Activated naive CD4-positive, alpha-beta T cell treated with anti-CD3 and anti-CD28 coated beads for 36 hours (primary cell): ENCODE measurements around the gene TSSK3. TPM values are rescaled to one million over a fixed set of nuclear protein-coding genes. Genes with fewer than 3 reads are reported as not detected.

Experiments used
- CTCF ChIA-PET: fragments of 350-600 bp; sonication (Branson Sonifier 250); formaldehyde crosslinking; loops from one replicate; lab custom pipeline; 2021; ENCODE audit warnings: antibody characterized with exemption; lab: Charles Lee
- DNase-seq: peaks from one replicate; pipeline ENCODE4 v3.0.0-alpha.2; 2020
- H3K27ac Mint-ChIP-seq: one replicate; pipeline ENCODE4 v1.8.0; 2021; ENCODE audit warnings: mild to moderate bottlenecking, mixed read lengths
- H3K27me3 Mint-ChIP-seq: one replicate; pipeline ENCODE4 v1.8.0; 2021; ENCODE audit warnings: low read depth, mixed read lengths
- H3K36me3 Mint-ChIP-seq: one replicate; pipeline ENCODE4 v1.8.0; 2021; ENCODE audit warnings: low read depth, mixed read lengths
- H3K4me1 Mint-ChIP-seq: one replicate; pipeline ENCODE4 v1.8.0; 2021; ENCODE audit warnings: low read depth, mixed read lengths
- H3K4me3 Mint-ChIP-seq: one replicate; pipeline ENCODE4 v1.8.0; 2021; ENCODE audit warnings: mild to moderate bottlenecking, moderate library complexity, mixed read lengths
- H3K9me3 Mint-ChIP-seq: one replicate; pipeline ENCODE4 v1.8.0; 2021; ENCODE audit warnings: mixed read lengths
- intact Hi-C: fragments of 100-400 bp; cut with micrococcal nuclease; formaldehyde crosslinking; loops from one replicate; pipeline ENCODE4 v1.15.1; 2023
- total RNA-seq, 2 experiments: library from RNA; stranded (reverse); gene quantifications; one replicate each; pipeline ENCODE4 v1.2.3, GENCODE V29; 2021

The TSSK3 gene
- total RNA-seq, 2 experiments from 2014 or later: 0.84 to 1.9 TPM

GRCh38 chr1:32372149-32372756 is 9.9 kb downstream of the TSSK3 start:
- Mint-ChIP-seq H3K9me3 (no peaks in the 10 kb centered on the region), H3K27me3 (no peaks in the 10 kb centered on the region), H3K36me3 (peaks cover 12% of the 10 kb centered on the region), H3K27ac (peak overlapping the region; percentile 21), H3K4me1 (peaks cover 16% of the 10 kb centered on the region), H3K4me3 (no peak overlapping the region)
- CTCF ChIA-PET: interaction anchor here (0.6 to 2.0 kb wide), 7 partner anchors 29 to 364 kb away, joined by 3 to 10 read pairs (median 3); no protein-coding TSS in a partner anchor
- DNase-seq: peak; percentile 55
- intact Hi-C loops: loop anchor here (2.0 kb wide), 1 partner anchor 37 kb away; no protein-coding TSS in a partner anchor

GRCh38 chr1:32373996-32374592 is 11.8 kb downstream of the TSSK3 start:
- H3K4me3 Mint-ChIP-seq: no peak overlapping the region
- no peaks in the 10 kb centered on the region for H3K9me3 Mint-ChIP-seq
- H3K27me3 Mint-ChIP-seq: no peaks in the 10 kb centered on the region
- H3K36me3 Mint-ChIP-seq: peaks cover 18% of the 10 kb centered on the region
- DNase-seq: no peak
- H3K27ac Mint-ChIP-seq: no peak overlapping the region
- CTCF ChIA-PET: interaction anchor here (0.5 kb wide), 1 partner anchor 159 kb away, joined by 4 read pairs; no protein-coding TSS in a partner anchor
- H3K4me1 Mint-ChIP-seq: peaks cover 16% of the 10 kb centered on the region
- intact Hi-C loops: loop anchor here (2.0 kb wide), 1 partner anchor 39 kb away; no protein-coding TSS in a partner anchor

- intact Hi-C loops: no loop called here
- no peak for DNase-seq
- H3K27me3 Mint-ChIP-seq: no peaks in the 10 kb centered on the region
- peaks cover 26% of the 10 kb centered on the region for H3K36me3 Mint-ChIP-seq
- no peak overlapping the region for H3K27ac Mint-ChIP-seq
- no peak overlapping the region for H3K4me3 Mint-ChIP-seq
- peaks cover 16% of the 10 kb centered on the region for H3K4me1 Mint-ChIP-seq
- H3K9me3 Mint-ChIP-seq: no peaks in the 10 kb centered on the region
- CTCF ChIA-PET: interaction anchor here (0.7 kb wide), 1 partner anchor 234 kb away, joined by 3 read pairs; no protein-coding TSS in a partner anchor
Measured at GRCh38 chr1:32376199-32376598, 13.9 kb downstream of the TSSK3 start.

GRCh38 chr1:32377541-32378220 is 15.3 kb downstream of the TSSK3 start:
- H3K27me3 Mint-ChIP-seq: no peaks in the 10 kb centered on the region
- H3K27ac Mint-ChIP-seq: no peak overlapping the region
- peaks cover 21% of the 10 kb centered on the region for H3K36me3 Mint-ChIP-seq
- no peak for DNase-seq
- H3K4me3 Mint-ChIP-seq: no peak overlapping the region
- H3K4me1 Mint-ChIP-seq: peaks cover 5% of the 10 kb centered on the region
- intact Hi-C loops: no loop called here
- no peaks in the 10 kb centered on the region for H3K9me3 Mint-ChIP-seq
- CTCF ChIA-PET: interaction anchor here (0.6 kb wide), 1 partner anchor 19 kb away, joined by 4 read pairs; no protein-coding TSS in a partner anchor

- CTCF ChIA-PET: no interaction called here
- intact Hi-C loops: no loop called here
- no peaks in the 10 kb centered on the region for H3K27me3 Mint-ChIP-seq
- H3K4me3 Mint-ChIP-seq: no peak overlapping the region
- DNase-seq: no peak
- H3K4me1 Mint-ChIP-seq: no peaks in the 10 kb centered on the region
- peaks cover 17% of the 10 kb centered on the region for H3K36me3 Mint-ChIP-seq
- H3K27ac Mint-ChIP-seq: no peak overlapping the region
- no peaks in the 10 kb centered on the region for H3K9me3 Mint-ChIP-seq
Measured at GRCh38 chr1:32380057-32380456, 17.7 kb downstream of the TSSK3 start.

- Mint-ChIP-seq H3K36me3 (peaks cover 11% of the 10 kb centered on the region), H3K27me3 (no peaks in the 10 kb centered on the region), H3K27ac (no peak overlapping the region), H3K4me1 (peaks cover 15% of the 10 kb centered on the region), H3K4me3 (no peak overlapping the region), H3K9me3 (no peaks in the 10 kb centered on the region)
- no peak for DNase-seq
- intact Hi-C loops: no loop called here
- CTCF ChIA-PET: interaction anchor here (0.7 to 2.8 kb wide), 4 partner anchors 14 to 206 kb away, joined by 3 to 8 read pairs (median 6); no protein-coding TSS in a partner anchor
Measured at GRCh38 chr1:32386676-32387392, 24.5 kb downstream of the TSSK3 start.

- Mint-ChIP-seq H3K36me3 (peaks cover 13% of the 10 kb centered on the region), H3K27me3 (no peaks in the 10 kb centered on the region), H3K4me1 (peaks cover 32% of the 10 kb centered on the region), H3K27ac (no peak overlapping the region), H3K4me3 (no peak overlapping the region), H3K9me3 (no peaks in the 10 kb centered on the region)
- CTCF ChIA-PET: interaction anchor here (2.8 kb wide), 1 partner anchor 173 kb away, joined by 8 read pairs; no protein-coding TSS in a partner anchor
- no peak for DNase-seq
- intact Hi-C loops: no loop called here
Measured at GRCh38 chr1:32388641-32389040, 26.3 kb downstream of the TSSK3 start.

- intact Hi-C loops: loop anchor here (10.0 kb wide), 1 partner anchor 264 kb away; the partner anchor contains the start of genes RBBP4 and ZBTB8OS
- Mint-ChIP-seq H3K27ac (no peak overlapping the region), H3K27me3 (no peaks in the 10 kb centered on the region), H3K4me3 (no peak overlapping the region), H3K9me3 (no peaks in the 10 kb centered on the region), H3K36me3 (peaks cover 12% of the 10 kb centered on the region), H3K4me1 (peaks cover 46% of the 10 kb centered on the region)
- CTCF ChIA-PET: interaction anchor here (0.5 to 1.7 kb wide), 3 partner anchors 10 to 175 kb away, joined by 3 to 10 read pairs (median 5); no protein-coding TSS in a partner anchor
- DNase-seq: no peak
Measured at GRCh38 chr1:32390904-32391870, 28.8 kb downstream of the TSSK3 start.

- CTCF ChIA-PET: interaction anchor here (0.6 to 1.7 kb wide), 4 partner anchors 7 to 176 kb away, joined by 4 to 10 read pairs (median 5); no protein-coding TSS in a partner anchor
- DNase-seq: no peak
- Mint-ChIP-seq H3K36me3 (peaks cover 6% of the 10 kb centered on the region), H3K27ac (peak overlapping the region; percentile 6), H3K27me3 (no peaks in the 10 kb centered on the region), H3K9me3 (peaks cover 2% of the 10 kb centered on the region), H3K4me3 (no peak overlapping the region), H3K4me1 (peaks cover 37% of the 10 kb centered on the region)
- intact Hi-C loops: loop anchor here (10.0 kb wide), 1 partner anchor 262 kb away; the partner anchor contains the start of genes RBBP4 and ZBTB8OS
Measured at GRCh38 chr1:32392325-32392724, 30.0 kb downstream of the TSSK3 start.

GRCh38 chr1:32393136-32393535 is 30.8 kb downstream of the TSSK3 start:
- Mint-ChIP-seq H3K9me3 (peaks cover 2% of the 10 kb centered on the region), H3K36me3 (peaks cover 4% of the 10 kb centered on the region), H3K27me3 (no peaks in the 10 kb centered on the region), H3K27ac (peak overlapping the region; percentile 99), H3K4me3 (peak overlapping the region; percentile 100), H3K4me1 (peaks cover 32% of the 10 kb centered on the region)
- CTCF ChIA-PET: interaction anchor here (0.6 to 1.7 kb wide), 4 partner anchors 8 to 177 kb away, joined by 5 to 11 read pairs (median 8); no protein-coding TSS in a partner anchor
- peak; percentile 44 for DNase-seq
- intact Hi-C loops: loop anchor here (10.0 kb wide), 1 partner anchor 262 kb away; the partner anchor contains the start of genes RBBP4 and ZBTB8OS
